OCI-LY7 (cell line): Measurements from ENCODE around the gene TMTC2. TPM values are rescaled to one million over a fixed set of nuclear protein-coding genes. Genes with fewer than 3 reads are reported as not detected.
"Not testable (repeated sequence)": the region's sequence is repeated elsewhere in the genome, so short reads cannot be mapped to it uniquely, and the experiment has no call there.

Source experiments
- BruUV-seq: library from RNA; stranded (reverse); fragments of 400-500 nt; replicated peaks from 2 replicates; lab custom pipeline; 2021; lab: Mats Ljungman, UMichigan
- CTCF ChIA-PET: fragments of 300-600 bp; sonication (Branson Sonifier 250); formaldehyde crosslinking; loops from one replicate; lab custom pipeline; 2022; ENCODE audit warnings: antibody characterized with exemption; ENCODE audit not compliant: unreplicated experiment; lab: Charles Lee
- POLR2A ChIA-PET: fragments of 300-600 bp; sonication (Branson Sonifier 250); formaldehyde crosslinking; loops from one replicate; lab custom pipeline; 2022; ENCODE audit warnings: antibody characterized with exemption; lab: Charles Lee
- DNase-seq: peaks from one replicate; pipeline ENCODE4 v3.0.0-alpha.2; 2015; ENCODE audit warnings: low spot score
- H2AFZ ChIP-seq: fragments of 200-600 bp; sonication (generic), shearing (Covaris generic); 2 replicates; pipeline ENCODE4 v1.6.1; 2014; ENCODE audit warnings: mild to moderate bottlenecking, antibody characterized with exemption, low read length, moderate library complexity
- H3K27ac ChIP-seq: fragments of 200-600 bp; sonication (generic); 2 replicates; pipeline ENCODE4 v1.5.1; 2014; ENCODE audit warnings: mixed run types, low read depth, mild to moderate bottlenecking, moderate library complexity, low read length, inconsistent platforms; ENCODE audit not compliant: poor library complexity, severe bottlenecking
- H3K36me3 ChIP-seq: fragments of 200-600 bp; sonication (generic); 2 replicates; pipeline ENCODE4 v1.6.1; 2014; ENCODE audit warnings: mild to moderate bottlenecking, antibody characterized with exemption, low read length, moderate library complexity, mixed read lengths; ENCODE audit not compliant: insufficient read depth
- H3K4me1 ChIP-seq: fragments of 200-600 bp; sonication (generic); 2 replicates; pipeline ENCODE4 v1.5.1; 2014; ENCODE audit warnings: mild to moderate bottlenecking, low read length; ENCODE audit not compliant: insufficient read depth, poor library complexity, severe bottlenecking
- H3K4me2 ChIP-seq: fragments of 200-600 bp; sonication (generic); 2 replicates; pipeline ENCODE4 v1.6.1; 2014; ENCODE audit warnings: mild to moderate bottlenecking, low read length
- H3K4me3 ChIP-seq: fragments of 200-600 bp; sonication (generic); 2 replicates; pipeline ENCODE4 v1.5.1; 2014; ENCODE audit warnings: mild to moderate bottlenecking, low read depth, low read length; ENCODE audit not compliant: poor library complexity, severe bottlenecking
- H3K79me2 ChIP-seq: fragments of 200-600 bp; sonication (generic); 2 replicates; pipeline ENCODE4 v1.6.1; 2016; ENCODE audit warnings: low read depth, mild to moderate bottlenecking, low read length, moderate library complexity, mixed read lengths; ENCODE audit not compliant: insufficient read depth
- H3K9me2 ChIP-seq: fragments of 200-600 bp; sonication (generic); 2 replicates; pipeline ENCODE4 v1.6.1; 2016; ENCODE audit warnings: mild to moderate bottlenecking, low read length, mixed read lengths; ENCODE audit not compliant: insufficient read depth
- H3K9me3 ChIP-seq: fragments of 200-600 bp; sonication (generic); 2 replicates; pipeline ENCODE4 v1.6.1; 2014; ENCODE audit warnings: mild to moderate bottlenecking, mixed run types, low read length, mixed read lengths
- H4K20me1 ChIP-seq: fragments of 200-600 bp; sonication (generic); 2 replicates; pipeline ENCODE4 v1.6.1; 2014; ENCODE audit warnings: mild to moderate bottlenecking, antibody characterized with exemption, low read length, moderate library complexity, mixed read lengths; ENCODE audit not compliant: insufficient read depth
- EZH2phosphoT487 ChIP-seq: fragments of 200-600 bp; sonication (generic); IDR thresholded peaks from 2 replicates; pipeline ENCODE4 v1.6.1; 2018; ENCODE audit warnings: low read depth, borderline replicate concordance, mild to moderate bottlenecking, mixed run types, antibody characterized with exemption, low read length, moderate library complexity, mixed read lengths
- intact Hi-C: fragments of 100-400 bp; cut with micrococcal nuclease; formaldehyde crosslinking; loops from one replicate; pipeline ENCODE4 v1.10.0; 2022; ENCODE audit not compliant: unreplicated experiment
- total RNA-seq, 2 experiments: library from RNA; depleted of rRNA in 1 of 2; stranded (reverse); fragments of >200 nt in 1 of 2; shearing (Covaris generic) in 1 of 2; gene quantifications; 2 replicates each; pipeline ENCODE4 v1.2.3, GENCODE V29; 2014 to 2022
- TF ChIP-seq, protein P1 (sequence below): fragments of 200-600 bp; sonication (generic); conservative IDR thresholded peaks from 2 replicates; pipeline ENCODE4 v1.5.1; 2014; ENCODE audit warnings: mild to moderate bottlenecking, antibody characterized with exemption, low read length, moderate library complexity, mixed read lengths

The TMTC2 gene
- total RNA-seq, 2 experiments from 2014 or later, result 5.6 to 8.1 TPM

DNA sequence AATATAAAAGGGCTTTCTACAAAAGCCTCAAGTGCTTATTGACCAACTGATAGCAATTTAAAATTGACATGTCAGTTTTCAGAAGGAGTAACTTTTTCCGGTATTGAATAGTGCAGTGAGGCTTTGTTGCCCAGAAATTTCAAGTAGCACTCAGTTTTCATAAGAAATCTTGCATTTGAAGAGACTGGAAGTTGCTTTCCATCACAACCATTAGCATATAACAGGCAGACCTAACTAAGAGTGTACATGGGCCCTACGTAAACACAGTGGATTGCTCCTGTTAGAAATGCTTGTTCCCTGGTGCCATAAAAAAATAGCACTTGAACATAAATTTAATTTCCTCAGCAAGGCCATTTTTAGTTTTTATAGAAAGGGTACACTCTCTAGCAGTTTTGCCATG is 117.9 kb downstream of the TMTC2 start:
- no peaks in the 10 kb centered on the region for H3K9me3 ChIP-seq
- BruUV-seq, result no TSS peak
- CTCF ChIA-PET, result no interaction called here

DNA sequence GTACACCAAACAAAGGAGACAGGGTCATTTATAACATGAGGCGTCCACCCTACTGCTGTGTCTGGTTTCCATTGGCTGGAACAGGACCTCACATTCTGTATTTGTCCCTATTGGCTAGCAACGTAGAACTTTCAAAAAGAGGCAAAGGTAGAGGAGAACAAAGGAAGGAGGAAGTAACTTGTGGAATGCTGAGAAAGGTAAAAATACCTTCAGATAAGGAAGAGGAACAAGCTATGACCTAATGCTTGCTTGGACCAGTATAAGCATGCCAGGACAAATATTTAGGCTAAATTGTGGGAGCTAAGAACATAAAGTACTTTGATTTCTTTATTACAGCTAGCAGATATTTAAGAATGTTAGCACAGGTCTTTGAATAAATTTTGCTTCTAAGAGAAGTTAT is 118.3 kb downstream of the TMTC2 start:
- H2AFZ ChIP-seq, BruUV-seq, DNase-seq, H3K27ac ChIP-seq, H3K79me2 ChIP-seq, H4K20me1 ChIP-seq, intact Hi-C loops, H3K9me2 ChIP-seq, CTCF ChIA-PET, H3K4me2 ChIP-seq, H3K9me3 ChIP-seq, H3K4me1 ChIP-seq, H3K4me3 ChIP-seq, H3K36me3 ChIP-seq: not testable (repeated sequence)
- POLR2A ChIA-PET, result interaction anchor here (0.7 kb wide), 1 partner anchor 8 kb away, joined by 5 read pairs; no protein-coding TSS in a partner anchor

More for the DNA sequence above, 117.9 kb downstream of the TMTC2 start:
- no peak for DNase-seq
- H3K27ac ChIP-seq, result no peak overlapping the region
- H3K4me2 ChIP-seq, result no peak overlapping the region
- no peaks in the 10 kb centered on the region for H3K36me3 ChIP-seq
- no peaks in the 10 kb centered on the region for H3K79me2 ChIP-seq
- H3K4me3 ChIP-seq, result no peak overlapping the region
- H3K4me1 ChIP-seq, result no peaks in the 10 kb centered on the region
- TF ChIP-seq EZH2phosphoT487, result no peak
- TF ChIP-seq, protein P1, sequence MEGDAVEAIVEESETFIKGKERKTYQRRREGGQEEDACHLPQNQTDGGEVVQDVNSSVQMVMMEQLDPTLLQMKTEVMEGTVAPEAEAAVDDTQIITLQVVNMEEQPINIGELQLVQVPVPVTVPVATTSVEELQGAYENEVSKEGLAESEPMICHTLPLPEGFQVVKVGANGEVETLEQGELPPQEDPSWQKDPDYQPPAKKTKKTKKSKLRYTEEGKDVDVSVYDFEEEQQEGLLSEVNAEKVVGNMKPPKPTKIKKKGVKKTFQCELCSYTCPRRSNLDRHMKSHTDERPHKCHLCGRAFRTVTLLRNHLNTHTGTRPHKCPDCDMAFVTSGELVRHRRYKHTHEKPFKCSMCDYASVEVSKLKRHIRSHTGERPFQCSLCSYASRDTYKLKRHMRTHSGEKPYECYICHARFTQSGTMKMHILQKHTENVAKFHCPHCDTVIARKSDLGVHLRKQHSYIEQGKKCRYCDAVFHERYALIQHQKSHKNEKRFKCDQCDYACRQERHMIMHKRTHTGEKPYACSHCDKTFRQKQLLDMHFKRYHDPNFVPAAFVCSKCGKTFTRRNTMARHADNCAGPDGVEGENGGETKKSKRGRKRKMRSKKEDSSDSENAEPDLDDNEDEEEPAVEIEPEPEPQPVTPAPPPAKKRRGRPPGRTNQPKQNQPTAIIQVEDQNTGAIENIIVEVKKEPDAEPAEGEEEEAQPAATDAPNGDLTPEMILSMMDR, result no peak
- intact Hi-C loops, result no loop called here
- H3K9me2 ChIP-seq, result no peaks in the 10 kb centered on the region
- POLR2A ChIA-PET, result interaction anchor here (0.7 kb wide), 1 partner anchor 8 kb away, joined by 5 read pairs; no protein-coding TSS in a partner anchor
- H4K20me1 ChIP-seq, result no peaks in the 10 kb centered on the region
- no peak overlapping the region for H2AFZ ChIP-seq

DNA sequence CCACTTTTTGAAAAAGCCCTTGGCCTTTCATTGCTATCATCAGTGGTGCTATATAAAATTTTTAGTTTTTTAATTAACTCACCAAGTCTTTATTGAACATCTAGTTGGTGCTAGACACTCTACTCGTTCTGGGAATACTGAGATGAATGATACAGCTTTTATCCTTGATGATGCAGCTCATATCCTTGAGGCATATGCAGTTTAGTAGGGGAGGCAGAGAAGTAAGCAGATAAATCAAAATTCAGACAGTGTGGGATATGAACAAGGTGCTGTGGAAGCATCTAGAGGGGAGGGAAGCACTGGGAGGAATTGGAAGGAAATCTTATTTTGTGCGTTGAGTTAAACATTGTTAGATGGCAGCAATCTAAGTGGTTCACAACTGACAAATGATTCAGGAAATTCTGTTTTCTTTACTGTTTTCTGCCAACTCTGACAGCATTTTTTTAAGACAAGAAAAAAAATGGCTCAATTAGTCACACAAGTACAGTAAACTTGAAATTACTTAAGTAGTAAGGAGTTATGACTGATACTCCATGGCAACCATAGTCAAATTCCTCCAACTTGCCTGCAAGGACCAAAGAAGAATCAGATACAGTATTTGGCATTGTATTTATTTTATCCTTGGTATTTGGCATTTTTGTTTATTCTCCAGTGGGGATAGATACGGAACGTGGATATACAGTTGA is 119.2 kb downstream of the TMTC2 start:
- Histone ChIP-seq H2AFZ (no peak overlapping the region), H3K9me2 (no peaks in the 10 kb centered on the region), H3K79me2 (no peaks in the 10 kb centered on the region), H4K20me1 (no peaks in the 10 kb centered on the region), H3K36me3 (no peaks in the 10 kb centered on the region), H3K4me2 (no peak overlapping the region), H3K4me1 (no peaks in the 10 kb centered on the region), H3K27ac (no peak overlapping the region), H3K4me3 (no peak overlapping the region), H3K9me3 (no peaks in the 10 kb centered on the region)
- DNase-seq, result no peak
- CTCF ChIA-PET, result no interaction called here
- no TSS peak for BruUV-seq
- intact Hi-C loops, result no loop called here
- POLR2A ChIA-PET, result no interaction called here
- TF ChIP-seq EZH2phosphoT487, result no peak
- TF ChIP-seq, protein P1, result no peak
